H1 (cell line): ENCODE measurements around the gene WIPF3. TPM values are rescaled to one million over a fixed set of nuclear protein-coding genes. Genes with fewer than 3 reads are reported as not detected.

Experiments used
- CTCF ChIA-PET: fragments of 300-600 bp; sonication (Branson Sonifier 250); formaldehyde crosslinking; loops from one replicate; lab custom pipeline; 2021; ENCODE audit not compliant: partially characterized antibody; lab: Charles Lee
- POLR2A ChIA-PET: fragments of 300-600 bp; sonication (Branson Sonifier 250); formaldehyde crosslinking; loops from one replicate; lab custom pipeline; 2021; ENCODE audit warnings: inconsistent platforms; ENCODE audit not compliant: partially characterized antibody; lab: Charles Lee
- DNase-seq, 2 experiments: peaks; one replicate each; pipeline versions ENCODE4 v3.0.0 to v3.0.0-alpha.2; 2010 to 2022; ENCODE audit warnings: low spot score in 2 of 2, low read depth in 1 of 2, mixed read lengths in 1 of 2
- FAIRE-seq: peaks from 2 replicates; lab custom pipeline; 2011; peaks lifted over from hg19 to GRCh38; lab: Jason Lieb, UNC
- H2AFZ ChIP-seq: 2 replicates; pipeline ENCODE4 v1.8.1; 2012; ENCODE audit warnings: low read length, inconsistent platforms
- H2AK5ac ChIP-seq: 2 replicates; pipeline ENCODE4 v1.6.1; 2013; ENCODE audit warnings: low read depth, low read length
- H2BK120ac ChIP-seq: replicated peaks from 2 replicates; pipeline ENCODE3; 2013; ENCODE audit warnings: low read depth, low read length, inconsistent platforms
- H2BK12ac ChIP-seq: 2 replicates; pipeline ENCODE4 v1.6.1; 2013; ENCODE audit warnings: low read depth, low read length
- H2BK15ac ChIP-seq: 2 replicates; pipeline ENCODE4 v1.6.1; 2013; ENCODE audit warnings: low read length
- H2BK20ac ChIP-seq: 2 replicates; pipeline ENCODE4 v1.6.1; 2013; ENCODE audit warnings: low read length
- H2BK5ac ChIP-seq: 2 replicates; pipeline ENCODE4 v1.6.1; 2013; ENCODE audit warnings: low read depth, low read length
- H3K14ac ChIP-seq: 2 replicates; pipeline ENCODE4 v1.6.1; 2013; ENCODE audit warnings: inconsistent platforms; ENCODE audit not compliant: insufficient read length
- H3K18ac ChIP-seq: 2 replicates; pipeline ENCODE4 v1.6.1; 2013; ENCODE audit warnings: low read length; ENCODE audit errors: extremely low read depth
- H3K23ac ChIP-seq: 2 replicates; pipeline ENCODE4 v1.6.1; 2013; ENCODE audit warnings: inconsistent platforms; ENCODE audit not compliant: insufficient read length
- H3K23me2 ChIP-seq: 2 replicates; pipeline ENCODE4 v1.6.1; 2013; ENCODE audit warnings: low read depth, low read length
- H3K27ac ChIP-seq: 2 replicates; pipeline ENCODE4 v1.6.1; 2011; ENCODE audit warnings: low read depth, low read length, inconsistent platforms
- H3K27me3 ChIP-seq, 4 experiments: replicated peaks in 1 of 4; 1 replicate in 1 of 4; 2 replicates in 3 of 4; pipeline versions ENCODE4 v1.6.1 to v1.8.1; 2011 to 2013; ENCODE audit warnings: low read length in 3 of 4, mild to moderate bottlenecking in 3 of 4, inconsistent platforms in 2 of 4, mixed read lengths in 2 of 4, moderate library complexity in 1 of 4; ENCODE audit not compliant: control insufficient read depth in 3 of 4, insufficient read depth in 3 of 4; ENCODE audit errors: extremely low read depth in 1 of 4
- H3K36me3 ChIP-seq, 4 experiments: 2 replicates each; pipeline versions ENCODE4 v1.6.1 to v1.8.1; 2011 to 2013; ENCODE audit warnings: mild to moderate bottlenecking in 4 of 4, low read length in 3 of 4, moderate library complexity in 2 of 4, control low read depth in 1 of 4, inconsistent platforms in 1 of 4; ENCODE audit not compliant: insufficient read depth in 4 of 4, control insufficient read depth in 2 of 4
- H3K4ac ChIP-seq: replicated peaks from 2 replicates; pipeline ENCODE3; 2013; ENCODE audit warnings: low read length, low read depth, mixed read lengths, inconsistent platforms; ENCODE audit not compliant: insufficient read length
- H3K4me1 ChIP-seq, 4 experiments: replicated peaks in 1 of 4; 1 replicate in 1 of 4; 2 replicates in 3 of 4; pipeline versions ENCODE4 v1.6.1 to v1.8.1; 2011 to 2013; ENCODE audit warnings: low read length in 3 of 4, inconsistent platforms in 2 of 4, mixed read lengths in 1 of 4; ENCODE audit not compliant: insufficient read depth in 4 of 4, control insufficient read depth in 3 of 4
- H3K4me2 ChIP-seq, 2 experiments: 2 replicates each; pipeline versions ENCODE4 v1.6.1 to v1.8.1; 2011 to 2013; ENCODE audit warnings: low read depth in 2 of 2, low read length in 2 of 2, control low read depth in 1 of 2, inconsistent platforms in 1 of 2, mild to moderate bottlenecking in 1 of 2; ENCODE audit not compliant: insufficient read depth in 1 of 2
- H3K4me3 ChIP-seq, 4 experiments: fragments of 200-600, 300-600 bp in 1 of 4; sonication (generic), shearing (Covaris generic), sonication (Bioruptor Twin) in 1 of 4; 2 replicates each; pipeline versions ENCODE4 v1.5.1 to v1.8.1; 2011 to 2016; ENCODE audit warnings: low read length in 4 of 4, low read depth in 3 of 4, control low read depth in 2 of 4, inconsistent platforms in 2 of 4, mild to moderate bottlenecking in 2 of 4, mixed read lengths in 1 of 4, moderate library complexity in 1 of 4; ENCODE audit not compliant: insufficient read depth in 2 of 4; ENCODE audit errors: extremely low read depth in 1 of 4
- H3K56ac ChIP-seq: replicated peaks from 2 replicates; pipeline ENCODE3; 2013; ENCODE audit warnings: low read depth, mild to moderate bottlenecking, mixed read lengths, low read length, inconsistent platforms; ENCODE audit not compliant: insufficient read length
- H3K79me1 ChIP-seq: 2 replicates; pipeline ENCODE4 v1.6.1; 2013; ENCODE audit warnings: low read depth, low read length, control low read depth
- H3K79me2 ChIP-seq, 2 experiments: 2 replicates each; pipeline versions ENCODE4 v1.6.1 to v1.8.1; 2012 to 2013; ENCODE audit warnings: low read length in 2 of 2, mild to moderate bottlenecking in 2 of 2, inconsistent platforms in 1 of 2; ENCODE audit not compliant: insufficient read depth in 2 of 2, control insufficient read depth in 1 of 2
- H3K9ac ChIP-seq, 4 experiments: replicated peaks in 1 of 4; 1 replicate in 1 of 4; 2 replicates in 3 of 4; pipeline versions ENCODE4 v1.6.1 to v1.8.1; 2011 to 2013; ENCODE audit warnings: low read depth in 3 of 4, low read length in 3 of 4, control low read depth in 2 of 4, mild to moderate bottlenecking in 2 of 4, moderate library complexity in 2 of 4, inconsistent platforms in 1 of 4; ENCODE audit errors: extremely low read depth in 1 of 4
- H3K9me3 ChIP-seq, 2 experiments: 2 replicates each; pipeline versions ENCODE4 v1.6.1 to v1.8.1; 2012 to 2013; ENCODE audit warnings: mild to moderate bottlenecking in 2 of 2, moderate library complexity in 2 of 2, control low read depth in 1 of 2, inconsistent platforms in 1 of 2, low read depth in 1 of 2, low read length in 1 of 2, mixed read lengths in 1 of 2; ENCODE audit not compliant: insufficient read depth in 2 of 2
- H4K20me1 ChIP-seq, 2 experiments: replicated peaks in 1 of 2; 2 replicates each; pipeline versions ENCODE3 to v1.8.1; 2011 to 2013; ENCODE audit warnings: inconsistent platforms in 2 of 2, low read length in 2 of 2, mild to moderate bottlenecking in 1 of 2; ENCODE audit not compliant: insufficient read depth in 2 of 2, control insufficient read depth in 1 of 2
- H4K5ac ChIP-seq: 2 replicates; pipeline ENCODE4 v1.6.1; 2013; ENCODE audit warnings: low read length, low read depth, mixed read lengths, inconsistent platforms; ENCODE audit not compliant: insufficient read length
- H4K8ac ChIP-seq: 2 replicates; pipeline ENCODE4 v1.8.0; 2013; ENCODE audit warnings: mild to moderate bottlenecking, moderate library complexity, low read length, inconsistent platforms; ENCODE audit not compliant: insufficient read depth; ENCODE audit errors: extremely low read depth
- H4K91ac ChIP-seq: replicated peaks from 2 replicates; pipeline ENCODE3; 2013; ENCODE audit warnings: low read length, mixed read lengths, inconsistent platforms; ENCODE audit not compliant: insufficient read length
- ASH2L ChIP-seq: fragments of 200-600, 300-600 bp; sonication (generic); IDR thresholded peaks from one replicate; pipeline ENCODE4 v1.7.1; 2017; ENCODE audit warnings: low read length
- CBX8 ChIP-seq: fragments of 300-800, 300-1000 bp; sonication (generic); IDR thresholded peaks from 2 replicates; pipeline ENCODE4 v1.7.1; 2016; ENCODE audit warnings: low read depth, low read length, borderline replicate concordance
- CTBP2 ChIP-seq: IDR thresholded peaks from 2 replicates; pipeline ENCODE4 v1.7.0; 2011; ENCODE audit warnings: borderline replicate concordance, mild to moderate bottlenecking, moderate library complexity, mixed read lengths, low read length; ENCODE audit not compliant: insufficient read depth, insufficient read length
- EGR1 ChIP-seq: IDR thresholded peaks from 2 replicates; pipeline ENCODE4 v1.6.1; 2011; ENCODE audit warnings: low read depth, low read length, borderline replicate concordance
- KDM4A ChIP-seq: IDR thresholded peaks from one replicate; pipeline ENCODE4 v1.7.1; 2012; ENCODE audit warnings: low read depth, mild to moderate bottlenecking, moderate library complexity, low read length, inconsistent platforms; ENCODE audit not compliant: severe bottlenecking
- MAFK ChIP-seq: IDR thresholded peaks from 2 replicates; pipeline ENCODE4 v1.6.1; 2012; ENCODE audit warnings: low read depth, mild to moderate bottlenecking, improper control_type of control experiment, low read length
- NRF1 ChIP-seq: IDR thresholded peaks from 2 replicates; pipeline ENCODE4 v1.6.1; 2011; ENCODE audit warnings: mild to moderate bottlenecking, low read depth, low read length, improper control_type of control experiment
- RBBP5 ChIP-seq: IDR thresholded peaks from 2 replicates; pipeline ENCODE4 v1.7.1; 2012; ENCODE audit warnings: low read depth, mild to moderate bottlenecking, inconsistent platforms, low read length, moderate library complexity, borderline replicate concordance
- SUZ12 ChIP-seq: fragments of 200-600 bp; sonication (generic); IDR thresholded peaks from 2 replicates; pipeline ENCODE4 v1.6.1; 2012; ENCODE audit warnings: mild to moderate bottlenecking, inconsistent platforms, low read length, moderate library complexity, mixed read lengths
- TAF1 ChIP-seq: IDR thresholded peaks from 2 replicates; pipeline ENCODE4 v1.6.1; 2011; ENCODE audit warnings: mild to moderate bottlenecking, low read depth, low read length
- TAF7 ChIP-seq: optimal IDR thresholded peaks from 2 replicates; pipeline ENCODE3; 2011; ENCODE audit warnings: low read depth, mild to moderate bottlenecking, inconsistent platforms, low read length, moderate library complexity, borderline replicate concordance
- TCF12 ChIP-seq: IDR thresholded peaks from 2 replicates; pipeline ENCODE4 v1.6.1; 2011; ENCODE audit warnings: low read depth, mild to moderate bottlenecking, low read length
- YY1 ChIP-seq: IDR thresholded peaks from 2 replicates; pipeline ENCODE4 v1.6.1; 2011; ENCODE audit warnings: low read depth, mild to moderate bottlenecking, low read length
- WGBS, 2 experiments: shearing (Covaris generic) in 1 of 2; methylation state at CpG; one replicate each; pipeline versions ENCODE4 v1.1.6 to v1.1.7; 2013 to 2015; ENCODE audit warnings: low lambda C conversion rate in 2 of 2, mixed read lengths in 2 of 2, inconsistent platforms in 1 of 2, low coverage in 1 of 2, missing lambda C conversion rate in 1 of 2; ENCODE audit not compliant: insufficient replicate concordance in 2 of 2, insufficient coverage in 1 of 2, insufficient read length in 1 of 2; ENCODE audit errors: extremely low coverage in 1 of 2, missing lambda C conversion rate in 1 of 2; 5-methylcytosine and 5-hydroxymethylcytosine counted together
- polyA plus RNA-seq, 7 experiments: library from polyadenylated mRNA; depleted of rRNA in 3 of 7; stranded (reverse) in 5 of 7; unstranded in 2 of 7; fragments of >200 nt in 5 of 7; fragments of 200-250 nt in 2 of 7; gene quantifications; 1 replicate in 5 of 7; 2 replicates in 1 of 7; 4 replicates in 1 of 7; pipeline versions ENCODE4 v1.2.1 to v1.2.3, GENCODE V29; 2011 to 2013; ENCODE audit warnings: missing spikeins in 2 of 7, mixed read lengths in 2 of 7
- total RNA-seq: library from RNA; stranded (reverse); fragmentation: NEBNext Ultra II Directional; extraction: Animal tissue kit (Norgen Biotek cat#: 25700); gene quantifications from 2 replicates; pipeline ENCODE4 v1.2.1, GENCODE V29; 2021

The WIPF3 gene
- total and polyA plus RNA-seq, 2 of the 8 experiments (the other 6 are each of a cell fraction or from before 2014, with no cell fraction given), result 5.0 to 12.1 TPM

DNA sequence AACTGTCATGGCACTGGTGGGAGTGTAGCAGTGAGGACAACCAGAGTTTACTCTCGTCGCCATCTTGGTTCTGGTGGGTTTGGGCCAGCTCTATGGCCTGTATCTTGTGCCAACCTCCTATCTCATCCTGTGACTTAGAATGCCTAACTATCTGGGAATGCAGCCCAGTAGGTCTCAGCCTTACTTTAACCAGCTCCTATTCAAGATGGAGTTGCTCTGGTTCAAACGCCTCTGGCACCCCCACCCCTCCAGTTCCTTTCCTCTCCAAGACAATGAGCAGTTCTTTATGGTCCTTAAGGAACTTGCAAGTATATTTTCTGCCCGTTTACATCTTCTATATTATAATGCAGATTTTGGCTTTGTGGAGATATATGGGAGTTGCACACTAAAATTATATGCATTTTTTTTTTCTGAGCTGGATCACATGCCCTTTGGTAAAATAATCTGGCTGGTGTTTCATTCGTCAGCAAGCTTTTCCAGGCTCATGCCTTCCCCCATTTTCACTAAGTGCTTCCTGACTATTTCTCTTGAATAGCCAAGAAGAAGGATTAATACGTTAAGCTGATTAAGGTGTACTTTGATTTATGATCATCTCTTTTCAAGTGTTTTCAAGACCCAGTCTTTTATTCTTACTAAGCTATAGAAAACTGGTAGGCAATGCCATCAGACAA, 11.2 kb upstream of the WIPF3 start:
- Histone ChIP-seq H3K23ac (no peak overlapping the region), H4K8ac (no peak overlapping the region), H3K79me1 (no peaks in the 10 kb centered on the region), H2BK5ac (no peak overlapping the region), H3K56ac (no peak overlapping the region), H3K79me2 (no peaks in the 10 kb centered on the region), H3K4me3 (no peak overlapping the region), H3K9me3 (no peaks in the 10 kb centered on the region; a peak in 1 of 4 replicates), H4K20me1 (no peaks in the 10 kb centered on the region), H3K4me2 (no peak overlapping the region), H3K27me3 (no peaks in the 10 kb centered on the region), H2BK20ac (0 out of 2 replicates have a peak overlapping the region, but pooled peaks have one; percentile 48), H3K4me1 (peaks cover 0 to 6% (median 2%) of the 10 kb centered on the region in 4 experiments; a peak in 3 of 7 replicates), H2AFZ (no peak overlapping the region), H3K18ac (no peak overlapping the region), H2BK12ac (0 out of 2 replicates have a peak overlapping the region, but pooled peaks have one; percentile 50), H3K14ac (no peak overlapping the region), H4K91ac (no peak overlapping the region), H2BK15ac (no peak overlapping the region), H2AK5ac (no peak overlapping the region), H3K4ac (no peak overlapping the region), H3K27ac (no peak overlapping the region), H2BK120ac (no peak overlapping the region), H4K5ac (no peak overlapping the region), H3K23me2 (no peaks in the 10 kb centered on the region), H3K9ac (no peak overlapping the region), H3K36me3 (no peaks in the 10 kb centered on the region)
- ChIA-PET POLR2A (interaction anchor here (1.9 kb wide), 1 partner anchor 11 kb away, joined by 7 read pairs; the partner anchor contains the start of gene WIPF3), CTCF (interaction anchor here (1.8 kb wide), 2 partner anchors 8 to 11 kb away, joined by 4 to 6 read pairs; partner anchors contain the start of gene WIPF3)
- no peak for FAIRE-seq
- WGBS, 2 experiments, result 84% methylated on average over 6 of the region's 6 CpGs; no CpG with 5 or more reads in 1 of the 2 experiments
- no peak for DNase-seq
- TF ChIP-seq TAF7 (no peak), TCF12 (no peak), SUZ12 (no peak), TAF1 (no peak), EGR1 (no peak), YY1 (no peak), CBX8 (no peak), ASH2L (no peak), NRF1 (no peak), MAFK (no peak), CTBP2 (no peak), KDM4A (no peak), RBBP5 (no peak)
